Heart right ventricle (tissue), 16 donors: ENCODE data around the gene CFAP299. TPM values are rescaled to one million over a fixed set of nuclear protein-coding genes. Genes with fewer than 3 reads are reported as not detected.

ENCODE experiments used
- ATAC-seq, 8 donors: fragments of 200-7000 bp; cut with Tn5 transposase; one replicate each; pipeline ENCODE4 v1.9.1; 2020; ENCODE audit warnings: mild to moderate bottlenecking in 8 of 8, moderate library complexity in 8 of 8, moderate number of reproducible peaks in 1 of 8
- DNase-seq, 2 donors: peaks; one replicate each; pipeline ENCODE4 v3.0.0-alpha.2; 2020
- H3K27ac ChIP-seq, 10 donors: fragments of 200-600 bp; sonication (generic) in 2 of 10; one replicate each; pipeline versions ENCODE4 v1.5.0 to v1.8.0; 2020 to 2022; ENCODE audit warnings: mild to moderate bottlenecking in 3 of 10
- H3K27me3 ChIP-seq, 7 donors: fragments of 200-600 bp; one replicate each; pipeline ENCODE4 v1.8.0; 2021 to 2022; ENCODE audit warnings: mild to moderate bottlenecking in 2 of 7
- H3K36me3 ChIP-seq, 9 donors: fragments of 200-600 bp; sonication (generic) in 1 of 9; one replicate each; pipeline versions ENCODE4 v1.5.0 to v1.8.0; 2020 to 2022; ENCODE audit warnings: mild to moderate bottlenecking in 2 of 9
- H3K4me1 ChIP-seq, 9 donors: fragments of 200-600 bp; sonication (generic) in 1 of 9; one replicate each; pipeline versions ENCODE4 v1.5.0 to v1.8.0; 2020 to 2022; ENCODE audit warnings: mild to moderate bottlenecking in 4 of 9
- H3K4me3 ChIP-seq, 10 donors: fragments of 200-600 bp; sonication (generic) in 2 of 10; one replicate each; pipeline versions ENCODE4 v1.5.0 to v1.8.0; 2020 to 2022; ENCODE audit warnings: mild to moderate bottlenecking in 7 of 10, moderate library complexity in 2 of 10
- H3K9me3 ChIP-seq, 11 donors: fragments of 200-600 bp in 10 of 11; sonication (generic) in 2 of 11; one replicate each; pipeline versions ENCODE4 v1.5.0 to v1.8.0; 2013 to 2022; ENCODE audit warnings: mild to moderate bottlenecking in 2 of 11, control low read depth in 1 of 11, moderate library complexity in 1 of 11
- WGBS, 2 donors: extraction: QIAGEN DNeasy Blood & Tissue Kit; methylation state at CpG; one replicate each; pipeline ENCODE4 v1.1.7; 2013; ENCODE audit warnings: inconsistent platforms in 1 of 2; 5-methylcytosine and 5-hydroxymethylcytosine counted together
- intact Hi-C, 10 donors: fragments of 100-400 bp; cut with DNase I; formaldehyde crosslinking; loops; one replicate each; pipeline versions ENCODE4 v1.11.1 to v1.14.2; 2022
- polyA plus RNA-seq, 2 donors: library from polyadenylated mRNA; stranded (reverse); fragments of 200-250 nt; gene quantifications; one replicate each; pipeline ENCODE4 v1.2.3, GENCODE V29; 2013
- total RNA-seq, 10 donors: library from RNA; stranded (reverse); fragmentation: NEBNext Ultra II Directional in 3 of 10; extraction: Animal tissue kit (Norgen Biotek cat#: 25700) in 3 of 10; gene quantifications; one replicate each; pipeline versions ENCODE4 v1.2.1 to v1.2.4, GENCODE V29; 2021 to 2023
- TF ChIP-seq, protein P1 (sequence below), 9 donors: fragments of 200-600 bp; sonication (generic) in 2 of 9; IDR thresholded peaks; one replicate each; pipeline versions ENCODE4 v1.5.0 to v1.8.0; 2021 to 2022; ENCODE audit warnings: antibody characterized with exemption in 9 of 9, mild to moderate bottlenecking in 5 of 9, moderate library complexity in 1 of 9
- donor health status: Arrhythmogenic right ventricular cardiomyopathy.
- donor health status: ischemic (EF 13 %, LVEDD 7.1; RV severe dilation, severe dysfunction).
- donor health status: healthy with polysubstance abuse.
- donor health status: DM: no; HTN: yes; CAD: no.
- donor health status: DM: no; HTN: no; CAD: no.
- donor health status: ischemic (EF 25% LVEDD 6.9; RV normal size, moderate dysfunction).
- donor health status: ischemic (EF 25% LVEDD 5.7; RV mildly dilated, moderate dysfunction).
- donor health status: healthy.
- donor health status: DM: yes; HTN: yes; CAD: no.
- donor health status: Ischemic cardiomyopathy.
- donor health status: ischemic (EF 35%, LVEDD 5.7; RV mildly dilated, moderate dysfunction).
- donor health status: nonischemic (EF 11% LVEDD 7.7; RV severe dilation, severe dysfunction).
- donor health status: DM: yes; HTN: yes; CAD: no.
- donor health status: PGD.
- donor health status: ischemic (EF 29% LVEDD 5.4; RV normal size, mild dysfunction).
- donor health status: nonischemic (EF 23%, LVEDD 6.1; RV moderate dilation, normal function).

CFAP299 gene
- total and polyA plus RNA-seq, 12 donors, result 0.93 TPM; not detected in 11

GRCh38 chr4:80295336-80295735 lies 40.2 kb upstream of the CFAP299 start:
- DNase-seq, result no peak
- TF ChIP-seq, protein P1, sequence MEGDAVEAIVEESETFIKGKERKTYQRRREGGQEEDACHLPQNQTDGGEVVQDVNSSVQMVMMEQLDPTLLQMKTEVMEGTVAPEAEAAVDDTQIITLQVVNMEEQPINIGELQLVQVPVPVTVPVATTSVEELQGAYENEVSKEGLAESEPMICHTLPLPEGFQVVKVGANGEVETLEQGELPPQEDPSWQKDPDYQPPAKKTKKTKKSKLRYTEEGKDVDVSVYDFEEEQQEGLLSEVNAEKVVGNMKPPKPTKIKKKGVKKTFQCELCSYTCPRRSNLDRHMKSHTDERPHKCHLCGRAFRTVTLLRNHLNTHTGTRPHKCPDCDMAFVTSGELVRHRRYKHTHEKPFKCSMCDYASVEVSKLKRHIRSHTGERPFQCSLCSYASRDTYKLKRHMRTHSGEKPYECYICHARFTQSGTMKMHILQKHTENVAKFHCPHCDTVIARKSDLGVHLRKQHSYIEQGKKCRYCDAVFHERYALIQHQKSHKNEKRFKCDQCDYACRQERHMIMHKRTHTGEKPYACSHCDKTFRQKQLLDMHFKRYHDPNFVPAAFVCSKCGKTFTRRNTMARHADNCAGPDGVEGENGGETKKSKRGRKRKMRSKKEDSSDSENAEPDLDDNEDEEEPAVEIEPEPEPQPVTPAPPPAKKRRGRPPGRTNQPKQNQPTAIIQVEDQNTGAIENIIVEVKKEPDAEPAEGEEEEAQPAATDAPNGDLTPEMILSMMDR (IDR thresholded peaks at IDR 0.05), result no peak
- H3K9me3 ChIP-seq, result no peaks in the 10 kb centered on the region
- peaks cover 0 to 5% (median 0%) of the 10 kb centered on the region in 7 donors for H3K27me3 ChIP-seq
- H3K4me3 ChIP-seq, result no peak overlapping the region
- H3K36me3 ChIP-seq, result no peaks in the 10 kb centered on the region
- no peak for ATAC-seq
- no peaks in the 10 kb centered on the region for H3K4me1 ChIP-seq
- 65% methylated on average over 3 of the region's 3 CpGs for WGBS, 2 donors
- no peak overlapping the region for H3K27ac ChIP-seq
- intact Hi-C loops, result no loop called here

GRCh38 chr4:80295826-80296225 lies 39.7 kb upstream of the CFAP299 start:
- no peak overlapping the region for H3K27ac ChIP-seq
- ATAC-seq (no peak), DNase-seq (no peak)
- no peaks in the 10 kb centered on the region for H3K4me1 ChIP-seq
- no peaks in the 10 kb centered on the region for H3K9me3 ChIP-seq
- H3K27me3 ChIP-seq, result peaks cover 0 to 5% (median 0%) of the 10 kb centered on the region in 7 donors
- H3K4me3 ChIP-seq, result no peak overlapping the region
- H3K36me3 ChIP-seq, result no peaks in the 10 kb centered on the region
- TF ChIP-seq, protein P1 (IDR thresholded peaks at IDR 0.05), result no peak
- WGBS, 2 donors, result 78 to 85% methylated on average over 5 of the region's 5 CpGs
- intact Hi-C loops, result no loop called here

DNA sequence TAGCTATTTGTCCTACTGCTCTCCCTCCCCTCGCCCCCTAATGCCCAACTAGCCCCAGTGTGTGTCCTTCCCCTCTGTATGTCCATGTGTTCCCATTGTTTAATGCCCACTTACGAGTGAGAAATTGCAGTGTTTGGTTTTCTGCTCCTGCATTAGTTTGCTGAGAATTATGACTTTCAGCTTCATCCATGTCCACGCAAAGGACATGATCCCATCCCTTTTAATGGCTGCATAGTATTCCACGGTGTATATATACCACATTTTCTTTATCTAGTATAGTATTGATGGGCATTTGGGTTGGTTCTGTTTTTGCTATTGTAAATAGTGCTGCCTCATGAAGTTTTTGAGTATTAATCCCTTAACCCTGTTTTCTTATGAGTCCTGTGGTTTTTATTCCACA lies 33.6 kb upstream of the CFAP299 start:
- 78 to 82% methylated on average over 4 of the region's 4 CpGs for WGBS, 2 donors
- Histone ChIP-seq H3K36me3 (no peaks in the 10 kb centered on the region), H3K9me3 (no peaks in the 10 kb centered on the region), H3K27ac (no peak overlapping the region), H3K27me3 (peaks cover 0 to 6% (median 0%) of the 10 kb centered on the region in 7 donors), H3K4me3 (no peak overlapping the region), H3K4me1 (no peaks in the 10 kb centered on the region)
- no peak for ATAC-seq
- no peak for DNase-seq
- intact Hi-C loops, result no loop called here
- TF ChIP-seq, protein P1 (IDR thresholded peaks at IDR 0.05), result no peak

- intact Hi-C loops, result no loop called here
These were observed 32.8 kb upstream of the CFAP299 start for GRCh38 chr4:80302616-80303223.

More at GRCh38 chr4:80302616-80303223, 32.8 kb upstream of the CFAP299 start:
- 92 to 95% methylated on average over 23 to 26 of the region's 26 CpGs for WGBS, 2 donors
- ATAC-seq (no peak), DNase-seq (no peak)
- Histone ChIP-seq H3K4me3 (no peak overlapping the region), H3K9me3 (no peaks in the 10 kb centered on the region), H3K4me1 (no peaks in the 10 kb centered on the region), H3K36me3 (no peaks in the 10 kb centered on the region), H3K27me3 (peaks cover 0 to 7% (median 1%) of the 10 kb centered on the region in 7 donors), H3K27ac (no peak overlapping the region)
- TF ChIP-seq, protein P1 (IDR thresholded peaks at IDR 0.05), result no peak
